GM23338 (cell line): ENCODE measurements around the gene MORC4.

Source experiments
- CREB1 ChIP-seq: fragments of 250-450 bp; sonication (Bioruptor Pico); IDR thresholded peaks from 2 replicates; pipeline ENCODE4 v1.5.0; 2020; ENCODE audit warnings: low read depth, mild to moderate bottlenecking, moderate library complexity
- ETS1 ChIP-seq: IDR thresholded peaks from 2 replicates; pipeline ENCODE4 v1.6.1; 2016; ENCODE audit warnings: antibody characterized with exemption
- EZH2 ChIP-seq: fragments of 200-600 bp; sonication (generic); IDR thresholded peaks from one replicate; pipeline ENCODE4 v1.8.0; 2017; ENCODE audit warnings: antibody characterized with exemption, mild to moderate bottlenecking, low read depth; ENCODE audit not compliant: unreplicated experiment
- EZH2phosphoT487 ChIP-seq: fragments of 200-600 bp; sonication (generic); IDR thresholded peaks from one replicate; pipeline ENCODE4 v1.8.1; 2018; ENCODE audit warnings: antibody characterized with exemption; ENCODE audit not compliant: unreplicated experiment
- JUNB ChIP-seq: IDR thresholded peaks from one replicate; pipeline ENCODE4 v1.6.1; 2016; ENCODE audit warnings: antibody characterized with exemption; ENCODE audit not compliant: unreplicated experiment
- POLR2AphosphoS5 ChIP-seq: IDR thresholded peaks from 2 replicates; pipeline ENCODE4 v1.6.1; 2016; ENCODE audit warnings: antibody characterized with exemption, low read depth
- REST ChIP-seq: IDR thresholded peaks from one replicate; pipeline ENCODE4 v1.6.1; 2018; ENCODE audit warnings: antibody characterized with exemption; ENCODE audit not compliant: unreplicated experiment
- STAT1 ChIP-seq: IDR thresholded peaks from one replicate; pipeline ENCODE4 v1.6.1; 2016; ENCODE audit warnings: antibody characterized with exemption; ENCODE audit not compliant: unreplicated experiment
- ZNF114 ChIP-seq: fragments of 250-450 bp; sonication (Bioruptor Pico); IDR thresholded peaks from 2 replicates; pipeline ENCODE4 v1.5.0; 2020; ENCODE audit warnings: mild to moderate bottlenecking, moderate library complexity
- ZNF331 ChIP-seq: fragments of 250-450 bp; sonication (Bioruptor Pico); IDR thresholded peaks from 2 replicates; pipeline ENCODE4 v1.5.0; 2020; ENCODE audit warnings: low read depth, mild to moderate bottlenecking, moderate library complexity
- TF ChIP-seq, protein P1 (sequence below), 2 experiments: fragments of 200-600 bp in 1 of 2; sonication (generic) in 1 of 2; conservative IDR thresholded peaks; 2 replicates each; pipeline versions ENCODE4 v1.5.1 to v1.6.1; 2016 to 2017; ENCODE audit warnings: antibody characterized with exemption in 2 of 2, low read depth in 2 of 2, mild to moderate bottlenecking in 2 of 2, moderate library complexity in 1 of 2

DNA sequence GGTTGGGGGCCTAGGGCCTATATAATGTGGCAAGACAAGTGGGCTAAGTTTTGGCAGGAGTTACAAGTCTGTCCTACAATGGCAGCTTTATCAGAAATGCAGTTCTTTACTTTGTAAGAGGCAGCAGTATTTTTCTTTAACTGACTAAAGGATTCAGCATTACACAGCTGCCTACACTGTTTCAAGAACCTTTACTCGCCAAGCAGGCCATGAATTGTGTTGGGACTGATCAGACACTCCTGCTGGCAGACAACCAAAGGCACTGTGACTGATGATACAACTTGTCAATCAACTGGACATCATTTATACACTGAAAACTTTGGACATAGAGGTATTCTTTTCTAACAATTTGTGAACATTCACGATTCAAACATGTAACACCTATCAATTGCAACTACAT, 4.3 kb downstream of the MORC4 start:
- TF ChIP-seq, protein P1, sequence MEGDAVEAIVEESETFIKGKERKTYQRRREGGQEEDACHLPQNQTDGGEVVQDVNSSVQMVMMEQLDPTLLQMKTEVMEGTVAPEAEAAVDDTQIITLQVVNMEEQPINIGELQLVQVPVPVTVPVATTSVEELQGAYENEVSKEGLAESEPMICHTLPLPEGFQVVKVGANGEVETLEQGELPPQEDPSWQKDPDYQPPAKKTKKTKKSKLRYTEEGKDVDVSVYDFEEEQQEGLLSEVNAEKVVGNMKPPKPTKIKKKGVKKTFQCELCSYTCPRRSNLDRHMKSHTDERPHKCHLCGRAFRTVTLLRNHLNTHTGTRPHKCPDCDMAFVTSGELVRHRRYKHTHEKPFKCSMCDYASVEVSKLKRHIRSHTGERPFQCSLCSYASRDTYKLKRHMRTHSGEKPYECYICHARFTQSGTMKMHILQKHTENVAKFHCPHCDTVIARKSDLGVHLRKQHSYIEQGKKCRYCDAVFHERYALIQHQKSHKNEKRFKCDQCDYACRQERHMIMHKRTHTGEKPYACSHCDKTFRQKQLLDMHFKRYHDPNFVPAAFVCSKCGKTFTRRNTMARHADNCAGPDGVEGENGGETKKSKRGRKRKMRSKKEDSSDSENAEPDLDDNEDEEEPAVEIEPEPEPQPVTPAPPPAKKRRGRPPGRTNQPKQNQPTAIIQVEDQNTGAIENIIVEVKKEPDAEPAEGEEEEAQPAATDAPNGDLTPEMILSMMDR (conservative IDR thresholded peaks at IDR 0.05; ENCODE audit: low read depth in 2 of 2): no peak
- TF ChIP-seq EZH2phosphoT487 (no peak), POLR2AphosphoS5 (no peak), REST (no peak), EZH2 (no peak), ETS1 (no peak), JUNB (no peak), CREB1 (no peak), ZNF331 (CRISPR knock-in tag) (no peak), ZNF114 (no peak), STAT1 (no peak)
